ENCODE data around the gene BCL2A1. TPM values are rescaled to one million over a fixed set of nuclear protein-coding genes. Genes with fewer than 3 reads are reported as not detected.

BCL2A1 gene
- total and polyA plus RNA-seq, 8 donors: 0.20 to 5.2 (median 1.0) TPM; not detected in 1

DNA sequence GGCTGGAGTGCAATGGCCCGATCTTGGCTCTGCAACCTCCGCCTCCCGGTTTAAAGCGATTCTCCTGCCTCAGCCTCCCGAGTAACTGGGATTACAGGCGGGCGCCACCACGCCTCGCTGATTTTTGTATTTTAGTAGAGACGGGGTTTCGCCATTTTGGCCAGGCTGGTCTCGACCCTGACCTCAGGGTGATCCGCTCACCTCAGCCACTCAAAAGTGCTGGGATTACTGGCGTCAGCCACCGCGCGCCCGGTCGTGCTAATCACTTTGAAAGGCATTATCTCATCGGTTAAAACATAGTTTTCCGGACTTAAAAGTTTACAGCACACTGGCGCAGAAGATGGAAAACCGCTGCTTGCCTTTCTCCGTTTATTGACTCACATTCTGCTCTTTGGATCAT lies 46.6 kb downstream of the BCL2A1 start:
- no peaks in the 10 kb centered on the region for H3K9me3 ChIP-seq
- intact Hi-C loops (cut with DNase I): no loop called here
- WGBS, 2 donors: 84 to 89% methylated on average over 24 of the region's 24 CpGs
- H3K36me3 ChIP-seq: no peaks in the 10 kb centered on the region
- no peak for ATAC-seq
- no peaks in the 10 kb centered on the region for H3K27me3 ChIP-seq
- no peak for FAIRE-seq
- peak overlapping the region; percentile 66 to 93 (median 85) for H3K4me3 ChIP-seq
- DNase-seq: peak in 2 of 6 donors; percentile 31 to 32
- TF ChIP-seq, protein P1, sequence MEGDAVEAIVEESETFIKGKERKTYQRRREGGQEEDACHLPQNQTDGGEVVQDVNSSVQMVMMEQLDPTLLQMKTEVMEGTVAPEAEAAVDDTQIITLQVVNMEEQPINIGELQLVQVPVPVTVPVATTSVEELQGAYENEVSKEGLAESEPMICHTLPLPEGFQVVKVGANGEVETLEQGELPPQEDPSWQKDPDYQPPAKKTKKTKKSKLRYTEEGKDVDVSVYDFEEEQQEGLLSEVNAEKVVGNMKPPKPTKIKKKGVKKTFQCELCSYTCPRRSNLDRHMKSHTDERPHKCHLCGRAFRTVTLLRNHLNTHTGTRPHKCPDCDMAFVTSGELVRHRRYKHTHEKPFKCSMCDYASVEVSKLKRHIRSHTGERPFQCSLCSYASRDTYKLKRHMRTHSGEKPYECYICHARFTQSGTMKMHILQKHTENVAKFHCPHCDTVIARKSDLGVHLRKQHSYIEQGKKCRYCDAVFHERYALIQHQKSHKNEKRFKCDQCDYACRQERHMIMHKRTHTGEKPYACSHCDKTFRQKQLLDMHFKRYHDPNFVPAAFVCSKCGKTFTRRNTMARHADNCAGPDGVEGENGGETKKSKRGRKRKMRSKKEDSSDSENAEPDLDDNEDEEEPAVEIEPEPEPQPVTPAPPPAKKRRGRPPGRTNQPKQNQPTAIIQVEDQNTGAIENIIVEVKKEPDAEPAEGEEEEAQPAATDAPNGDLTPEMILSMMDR (IDR thresholded peaks at IDR 0.05): no peak
- peak overlapping the region; percentile 79 to 93 (median 88) for H3K27ac ChIP-seq
- H3K4me1 ChIP-seq: peaks cover 0 to 4% (median 3%) of the 10 kb centered on the region in 3 donors

DNA sequence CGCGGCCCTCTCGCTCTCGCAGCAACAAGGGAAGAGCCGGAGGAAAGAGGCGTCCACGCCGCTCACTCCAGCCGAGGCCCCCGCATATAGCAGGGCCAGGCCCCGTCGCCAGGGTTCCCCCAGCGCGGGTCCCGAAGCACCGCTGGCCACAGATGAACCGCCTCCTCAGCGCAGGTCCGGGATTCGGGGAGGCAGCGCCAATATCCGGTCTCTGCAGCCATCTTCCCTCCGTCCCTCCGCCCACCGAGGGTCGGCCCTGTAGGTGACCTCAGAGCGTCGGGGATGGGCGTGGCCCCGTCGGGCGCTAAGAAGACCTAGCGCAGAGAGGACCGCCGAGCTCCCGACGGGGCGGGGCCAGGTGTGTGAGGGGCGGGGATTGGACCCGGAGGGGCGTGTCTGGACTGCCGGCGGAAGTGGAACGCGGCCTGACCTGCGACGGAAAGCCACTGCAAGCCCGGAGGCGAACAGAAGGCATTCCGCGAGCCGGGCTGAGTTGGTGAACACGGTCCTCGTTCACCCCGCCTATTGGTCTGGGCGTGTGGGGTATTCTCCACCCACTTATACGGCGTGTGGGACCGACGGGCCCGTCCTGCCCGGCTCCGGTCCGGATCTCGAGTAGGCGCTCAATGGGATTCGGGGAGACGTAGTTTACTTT lies 47.4 kb downstream of the BCL2A1 start:
- FAIRE-seq: no peak

DNA sequence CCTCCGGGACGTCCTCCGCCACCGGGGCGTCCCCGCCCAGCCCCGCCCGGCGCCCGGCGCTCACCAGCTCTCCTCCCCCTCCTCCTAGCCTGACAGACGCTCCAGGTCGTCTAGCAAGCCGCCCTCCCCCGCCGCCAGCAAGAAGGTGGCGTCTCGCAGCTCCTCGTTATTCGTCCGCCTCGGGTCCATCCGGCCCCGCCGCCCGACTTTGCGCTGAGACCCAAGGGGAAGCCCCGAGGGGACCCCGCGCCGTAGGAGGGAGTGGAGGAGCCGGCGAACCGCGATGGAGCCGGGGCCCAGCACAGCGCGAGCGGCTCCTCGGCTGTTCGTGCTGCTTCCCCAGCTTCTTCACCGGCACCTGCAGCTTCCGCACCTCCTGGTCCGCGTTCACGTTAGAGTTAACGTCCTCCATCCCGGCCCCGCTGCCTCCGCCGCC lies 47.9 kb downstream of the BCL2A1 start:
- intact Hi-C loops (cut with DNase I): no loop called here
- H3K27me3 ChIP-seq: no peaks in the 10 kb centered on the region
- peak overlapping the region; percentile 66 to 93 (median 85) for H3K4me3 ChIP-seq
- ATAC-seq: peak; percentile 71 to 85 (median 72)
- 0 to 1% methylated on average over 35 to 51 of the region's 51 CpGs for WGBS, 2 donors
- DNase-seq: peak; percentile 58 to 85 (median 70)
- TF ChIP-seq, protein P1 (IDR thresholded peaks at IDR 0.05): no peak
- H3K27ac ChIP-seq: peak overlapping the region; percentile 79 to 93 (median 88)
- H3K36me3 ChIP-seq: peaks cover 0 to 10% (median 0%) of the 10 kb centered on the region in 3 donors
- no peak for FAIRE-seq
- H3K9me3 ChIP-seq: no peaks in the 10 kb centered on the region
- peaks cover 0 to 4% (median 3%) of the 10 kb centered on the region in 3 donors for H3K4me1 ChIP-seq

More for the DNA sequence above, 47.4 kb downstream of the BCL2A1 start:
- peaks cover 0 to 4% (median 3%) of the 10 kb centered on the region in 3 donors for H3K4me1 ChIP-seq
- H3K36me3 ChIP-seq: peaks cover 0 to 7% (median 0%) of the 10 kb centered on the region in 3 donors
- no peaks in the 10 kb centered on the region for H3K9me3 ChIP-seq
- H3K4me3 ChIP-seq: peak overlapping the region; percentile 66 to 93 (median 85)
- WGBS, 2 donors: 0% methylated on average over 54 to 68 of the region's 68 CpGs
- H3K27ac ChIP-seq: peak overlapping the region; percentile 79 to 93 (median 88)
- TF ChIP-seq, protein P1 (IDR thresholded peaks at IDR 0.05): no peak
- DNase-seq (peak; percentile 96 to 99 (median 99)), ATAC-seq (peak; percentile 97 to 99 (median 98))
- intact Hi-C loops (cut with DNase I): no loop called here
- no peaks in the 10 kb centered on the region for H3K27me3 ChIP-seq

DNA sequence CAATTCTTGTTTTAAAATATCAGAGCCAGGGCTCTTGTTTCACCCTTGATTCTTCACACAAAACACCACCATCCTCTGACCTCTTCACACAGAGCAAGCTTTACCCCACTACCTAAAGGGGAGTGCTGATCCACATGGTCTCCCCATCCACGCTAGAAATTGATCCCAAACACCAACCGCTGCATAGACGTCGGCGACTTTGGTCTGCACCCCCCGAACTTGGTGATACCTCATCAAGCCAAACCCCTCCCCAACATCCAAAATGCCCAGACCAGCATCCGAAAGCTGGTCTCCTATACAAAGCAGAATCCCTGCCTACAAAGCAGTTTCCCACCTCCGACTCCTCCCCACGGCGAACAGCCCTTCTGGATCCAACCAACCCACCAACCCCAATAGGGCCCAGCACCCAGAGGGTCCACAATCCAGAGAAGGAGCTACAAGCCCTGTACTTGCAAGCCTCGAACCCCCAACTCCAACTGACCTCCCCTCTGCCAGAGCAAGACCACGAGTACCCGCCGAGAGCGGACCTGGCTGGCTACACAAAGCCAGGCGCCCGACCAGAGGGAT lies 48.4 kb downstream of the BCL2A1 start:
- peaks cover 0 to 10% (median 0%) of the 10 kb centered on the region in 3 donors for H3K36me3 ChIP-seq
- peak overlapping the region; percentile 79 to 93 (median 88) for H3K27ac ChIP-seq
- TF ChIP-seq, protein P1 (IDR thresholded peaks at IDR 0.05): no peak
- peaks cover 0 to 4% (median 3%) of the 10 kb centered on the region in 3 donors for H3K4me1 ChIP-seq
- ATAC-seq (no peak), FAIRE-seq (no peak), DNase-seq (no peak)
- intact Hi-C loops (cut with DNase I): no loop called here
- WGBS, 2 donors: 9 to 13% methylated on average over 17 of the region's 17 CpGs
- peak overlapping the region; percentile 66 to 93 (median 85) for H3K4me3 ChIP-seq
- H3K9me3 ChIP-seq: no peaks in the 10 kb centered on the region
- no peaks in the 10 kb centered on the region for H3K27me3 ChIP-seq
